OCI-LY3 (cell line): ENCODE measurements around the gene BCAR3.

ENCODE experiments used
- EZH2phosphoT487 ChIP-seq: fragments of 200-600 bp; shearing (Covaris generic); IDR thresholded peaks from 2 replicates; pipeline ENCODE4 v1.6.1; 2018; ENCODE audit warnings: antibody characterized with exemption, mixed run types, low read depth
- TF ChIP-seq, protein P1 (sequence below): fragments of 200-600, 300-600 bp; sonication (generic); IDR thresholded peaks from 2 replicates; pipeline ENCODE4 v1.5.1; 2014; ENCODE audit warnings: antibody characterized with exemption, low read length, low read depth

DNA sequence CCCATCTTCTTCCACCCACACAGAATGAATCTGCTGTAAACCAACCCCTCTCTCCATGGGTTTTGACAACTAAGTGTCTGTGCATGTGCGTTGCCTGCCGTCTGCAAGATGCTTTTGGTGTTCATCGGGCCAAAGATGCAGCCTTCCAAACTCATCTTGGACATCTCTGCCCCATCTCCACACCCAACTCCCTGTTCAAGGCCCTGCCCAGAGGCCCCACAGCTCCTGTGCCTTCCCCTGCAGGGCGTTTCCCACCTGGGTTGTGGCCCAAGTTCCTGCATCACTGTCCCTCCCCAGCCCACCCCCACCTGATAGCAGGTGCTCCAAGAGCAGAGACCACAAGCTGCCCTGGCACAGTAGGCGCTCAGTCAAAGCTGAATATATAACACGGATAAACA, 103.2 kb downstream of the BCAR3 start:
- TF ChIP-seq, protein P1, sequence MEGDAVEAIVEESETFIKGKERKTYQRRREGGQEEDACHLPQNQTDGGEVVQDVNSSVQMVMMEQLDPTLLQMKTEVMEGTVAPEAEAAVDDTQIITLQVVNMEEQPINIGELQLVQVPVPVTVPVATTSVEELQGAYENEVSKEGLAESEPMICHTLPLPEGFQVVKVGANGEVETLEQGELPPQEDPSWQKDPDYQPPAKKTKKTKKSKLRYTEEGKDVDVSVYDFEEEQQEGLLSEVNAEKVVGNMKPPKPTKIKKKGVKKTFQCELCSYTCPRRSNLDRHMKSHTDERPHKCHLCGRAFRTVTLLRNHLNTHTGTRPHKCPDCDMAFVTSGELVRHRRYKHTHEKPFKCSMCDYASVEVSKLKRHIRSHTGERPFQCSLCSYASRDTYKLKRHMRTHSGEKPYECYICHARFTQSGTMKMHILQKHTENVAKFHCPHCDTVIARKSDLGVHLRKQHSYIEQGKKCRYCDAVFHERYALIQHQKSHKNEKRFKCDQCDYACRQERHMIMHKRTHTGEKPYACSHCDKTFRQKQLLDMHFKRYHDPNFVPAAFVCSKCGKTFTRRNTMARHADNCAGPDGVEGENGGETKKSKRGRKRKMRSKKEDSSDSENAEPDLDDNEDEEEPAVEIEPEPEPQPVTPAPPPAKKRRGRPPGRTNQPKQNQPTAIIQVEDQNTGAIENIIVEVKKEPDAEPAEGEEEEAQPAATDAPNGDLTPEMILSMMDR: no peak
- TF ChIP-seq EZH2phosphoT487: no peak
